HUES6 (cell line): Measurements from ENCODE around the gene FNDC5.

Experiments used
- H3K27ac ChIP-seq: 2 replicates; pipeline ENCODE4 v1.7.0; 2013; ENCODE audit warnings: low read depth, mild to moderate bottlenecking, low read length, inconsistent platforms
- H3K27me3 ChIP-seq: 2 replicates; pipeline ENCODE4 v1.6.1; 2013; ENCODE audit warnings: low read length; ENCODE audit not compliant: control insufficient read depth, insufficient read depth
- H3K36me3 ChIP-seq: 2 replicates; pipeline ENCODE4 v1.6.1; 2013; ENCODE audit warnings: low read length; ENCODE audit not compliant: control insufficient read depth, insufficient read depth
- H3K4me1 ChIP-seq: 2 replicates; pipeline ENCODE4 v1.6.1; 2013; ENCODE audit warnings: low read length; ENCODE audit not compliant: control insufficient read depth, insufficient read depth
- H3K4me3 ChIP-seq: 2 replicates; pipeline ENCODE4 v1.5.1; 2013; ENCODE audit warnings: low read depth, low read length
- H3K9ac ChIP-seq: one replicate; pipeline ENCODE4 v1.6.1; 2013; ENCODE audit warnings: mild to moderate bottlenecking, low read length
- H3K9me3 ChIP-seq: 2 replicates; pipeline ENCODE4 v1.6.1; 2013; ENCODE audit warnings: low read depth, low read length; ENCODE audit not compliant: control insufficient read depth, insufficient read depth

Gene FNDC5

DNA sequence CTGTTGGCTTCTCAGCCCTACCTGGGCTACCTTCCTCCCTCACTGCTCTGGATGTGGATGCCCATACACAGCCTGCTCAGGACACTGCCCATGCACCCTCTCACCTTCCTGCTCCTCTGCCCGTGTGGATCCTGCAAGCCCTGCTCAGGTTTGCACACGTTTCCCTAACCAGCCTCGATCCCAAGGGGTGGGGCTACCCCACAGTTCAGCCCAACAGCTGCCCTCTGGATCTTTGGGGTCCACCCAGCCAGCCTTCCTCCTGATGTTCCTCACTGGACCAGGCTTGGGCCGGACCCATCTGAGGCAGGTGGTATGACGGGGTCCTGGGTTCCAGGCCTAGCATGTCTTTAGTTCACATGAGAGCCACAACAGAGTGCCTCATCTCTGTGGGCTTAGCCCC, 25.7 kb upstream of the FNDC5 start:
- Histone ChIP-seq H3K9ac (no peak overlapping the region), H3K36me3 (no peaks in the 10 kb centered on the region), H3K27me3 (peaks cover 57% of the 10 kb centered on the region), H3K27ac (no peak overlapping the region), H3K9me3 (peaks cover 2% of the 10 kb centered on the region; the same call in 1 of the 2 replicates), H3K4me1 (peaks cover 15% of the 10 kb centered on the region), H3K4me3 (no peak overlapping the region)

- no peak overlapping the region for H3K27ac ChIP-seq
- H3K9ac ChIP-seq, result no peak overlapping the region
- H3K4me3 ChIP-seq, result no peak overlapping the region
- peaks cover 58% of the 10 kb centered on the region for H3K27me3 ChIP-seq
- peaks cover 13% of the 10 kb centered on the region for H3K4me1 ChIP-seq
- peaks cover 2% of the 10 kb centered on the region; the same call in 1 of the 2 replicates for H3K9me3 ChIP-seq
- no peaks in the 10 kb centered on the region for H3K36me3 ChIP-seq
Measured at GRCh38 chr1:32895325-32896215, 24.9 kb upstream of the FNDC5 start.

DNA sequence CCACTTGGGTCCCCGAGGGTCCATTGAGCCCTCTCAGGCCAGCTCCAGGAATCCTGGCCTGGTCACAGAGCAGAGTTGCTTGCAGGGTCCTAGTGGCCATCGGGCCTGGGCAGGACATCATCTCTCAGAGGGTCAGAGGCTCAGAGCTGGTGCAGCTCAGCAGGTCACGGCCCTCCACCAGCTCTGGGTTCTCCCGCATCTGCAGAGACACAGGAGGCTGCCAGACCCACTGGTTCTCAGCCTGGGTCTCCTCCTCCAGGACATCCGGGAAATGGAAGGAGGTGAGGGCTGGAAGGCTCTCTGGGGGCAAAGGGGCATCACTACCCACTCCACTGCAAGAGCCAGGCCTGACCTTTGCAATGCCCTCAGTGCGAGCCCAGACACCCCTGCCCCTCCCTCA, 24.0 kb upstream of the FNDC5 start:
- Histone ChIP-seq H3K9me3 (peaks cover 2% of the 10 kb centered on the region; the same call in 1 of the 2 replicates), H3K36me3 (no peaks in the 10 kb centered on the region), H3K27me3 (peaks cover 58% of the 10 kb centered on the region), H3K27ac (no peak overlapping the region), H3K4me3 (no peak overlapping the region), H3K9ac (no peak overlapping the region), H3K4me1 (peaks cover 11% of the 10 kb centered on the region)

- peaks cover 11% of the 10 kb centered on the region for H3K4me1 ChIP-seq
- peak overlapping the region; percentile 76 for H3K4me3 ChIP-seq
- H3K9ac ChIP-seq, result no peak overlapping the region
- H3K36me3 ChIP-seq, result no peaks in the 10 kb centered on the region
- H3K27ac ChIP-seq, result no peak overlapping the region
- peaks cover 58% of the 10 kb centered on the region for H3K27me3 ChIP-seq
- H3K9me3 ChIP-seq, result peaks cover 2% of the 10 kb centered on the region; the same call in 1 of the 2 replicates
Measured at GRCh38 chr1:32894019-32894600, 23.4 kb upstream of the FNDC5 start.

DNA sequence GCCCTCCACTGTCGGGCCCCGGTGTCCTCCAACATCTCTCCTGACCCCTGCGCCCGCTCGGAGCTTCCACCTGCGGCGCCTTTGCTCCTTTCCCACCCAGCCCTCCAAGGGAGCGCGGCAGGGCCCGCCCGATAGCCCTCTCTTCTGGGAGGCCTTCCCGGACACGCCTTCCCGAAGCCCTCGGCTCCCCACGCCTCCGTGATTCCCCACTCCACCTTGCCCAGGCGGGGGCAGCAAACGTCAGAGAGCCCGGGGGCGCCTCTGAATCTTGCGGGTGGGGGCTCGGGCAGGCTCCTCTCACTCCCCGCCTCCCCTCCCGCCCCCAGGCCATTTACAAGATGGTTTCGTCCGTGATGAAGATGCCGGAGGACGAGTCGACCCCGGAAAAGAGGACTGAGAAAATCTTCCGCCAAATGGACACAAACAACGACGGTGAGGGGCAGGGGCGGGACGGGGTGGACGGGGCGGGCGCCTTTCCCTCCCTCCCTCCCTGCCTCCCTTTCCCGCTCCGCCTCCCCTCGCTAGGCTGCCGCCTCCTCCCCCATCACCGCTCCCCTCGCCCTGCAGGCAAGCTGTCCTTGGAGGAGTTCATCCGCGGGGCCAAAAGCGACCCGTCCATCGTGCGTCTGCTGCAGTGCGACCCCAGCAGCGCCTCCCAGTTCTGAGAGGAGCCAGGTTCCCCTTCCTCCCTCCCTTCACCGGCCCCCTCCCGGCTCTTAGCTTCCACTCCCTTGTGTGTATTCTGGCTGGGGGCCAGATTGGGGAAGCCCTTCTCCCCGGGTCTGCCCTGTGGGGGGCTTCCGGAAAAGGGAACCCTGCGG, 22.7 kb upstream of the FNDC5 start:
- H3K9ac ChIP-seq, result peak overlapping the region; percentile 32
- H3K36me3 ChIP-seq, result no peaks in the 10 kb centered on the region
- H3K27me3 ChIP-seq, result peaks cover 58% of the 10 kb centered on the region
- H3K4me3 ChIP-seq, result peak overlapping the region; percentile 76
- H3K4me1 ChIP-seq, result peaks cover 11% of the 10 kb centered on the region
- H3K27ac ChIP-seq, result no peak overlapping the region
- peaks cover 2% of the 10 kb centered on the region; the same call in 1 of the 2 replicates for H3K9me3 ChIP-seq

- H3K4me1 ChIP-seq, result peaks cover 11% of the 10 kb centered on the region
- H3K9ac ChIP-seq, result peak overlapping the region; percentile 32
- H3K27ac ChIP-seq, result no peak overlapping the region
- peaks cover 58% of the 10 kb centered on the region for H3K27me3 ChIP-seq
- H3K36me3 ChIP-seq, result no peaks in the 10 kb centered on the region
- peaks cover 2% of the 10 kb centered on the region; the same call in 1 of the 2 replicates for H3K9me3 ChIP-seq
- H3K4me3 ChIP-seq, result peak overlapping the region; percentile 76
Measured at GRCh38 chr1:32892368-32893197, 21.9 kb upstream of the FNDC5 start.

- peaks cover 61% of the 10 kb centered on the region for H3K27me3 ChIP-seq
- H3K9ac ChIP-seq, result no peak overlapping the region
- H3K4me3 ChIP-seq, result no peak overlapping the region
- no peaks in the 10 kb centered on the region for H3K36me3 ChIP-seq
- peaks cover 11% of the 10 kb centered on the region for H3K4me1 ChIP-seq
- peaks cover 2% of the 10 kb centered on the region; the same call in 1 of the 2 replicates for H3K9me3 ChIP-seq
- H3K27ac ChIP-seq, result no peak overlapping the region
Measured at GRCh38 chr1:32891630-32892029, 20.9 kb upstream of the FNDC5 start.

DNA sequence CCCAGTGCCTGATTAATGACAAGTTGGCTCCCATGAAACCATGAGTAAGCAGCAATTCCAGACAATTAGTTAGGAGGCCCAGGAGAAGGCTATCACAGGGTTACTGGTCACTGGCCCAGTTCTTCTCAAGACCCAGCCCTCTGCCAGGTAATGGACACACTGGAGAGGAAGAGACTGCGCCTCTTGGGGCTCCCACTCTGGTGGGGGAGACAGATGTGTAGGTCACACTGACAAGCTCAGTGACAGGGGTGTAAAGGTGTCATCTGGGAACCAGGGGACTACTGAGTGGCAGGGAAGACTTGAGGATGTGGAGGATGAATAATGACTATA, 20.5 kb upstream of the FNDC5 start:
- H3K9me3 ChIP-seq, result peaks cover 2% of the 10 kb centered on the region; the same call in 1 of the 2 replicates
- H3K27me3 ChIP-seq, result peaks cover 61% of the 10 kb centered on the region
- peaks cover 11% of the 10 kb centered on the region for H3K4me1 ChIP-seq
- no peaks in the 10 kb centered on the region for H3K36me3 ChIP-seq
- no peak overlapping the region for H3K4me3 ChIP-seq
- no peak overlapping the region for H3K27ac ChIP-seq
- no peak overlapping the region for H3K9ac ChIP-seq

GRCh38 chr1:32890516-32891240, 20.0 kb upstream of the FNDC5 start:
- Histone ChIP-seq H3K4me3 (no peak overlapping the region), H3K36me3 (no peaks in the 10 kb centered on the region), H3K27me3 (peaks cover 66% of the 10 kb centered on the region), H3K9me3 (peaks cover 2% of the 10 kb centered on the region; the same call in 1 of the 2 replicates), H3K27ac (no peak overlapping the region), H3K9ac (no peak overlapping the region), H3K4me1 (peaks cover 11% of the 10 kb centered on the region)
